HL-60 (cell line): ENCODE measurements around the gene STARD4.

ENCODE experiments used
- DNase-seq, 2 experiments: peaks; one replicate each; pipeline ENCODE4 v3.0.0-alpha.2; 2010 to 2020; ENCODE audit warnings: low read depth in 1 of 2, low spot score in 1 of 2
- H3K27ac ChIP-seq: fragments of 250-450 bp; sonication (Bioruptor Pico); replicated peaks from 2 replicates; pipeline ENCODE4 v1.5.1; 2020; ENCODE audit warnings: mild to moderate bottlenecking, moderate library complexity
- H3K27me3 ChIP-seq: fragments of 250-450 bp; sonication (Bioruptor Pico); 2 replicates; pipeline ENCODE4 v1.5.1; 2021; ENCODE audit warnings: mild to moderate bottlenecking, moderate library complexity; ENCODE audit not compliant: insufficient read depth, poor library complexity, severe bottlenecking
- H3K4me3 ChIP-seq: replicated peaks from 2 replicates; pipeline ENCODE4 v1.5.1; 2011; ENCODE audit warnings: mild to moderate bottlenecking, control low read depth, low read length; ENCODE audit not compliant: insufficient read depth
- GABPA ChIP-seq: IDR thresholded peaks from 2 replicates; pipeline ENCODE4 v1.6.1; 2012; ENCODE audit warnings: low read depth
- POLR2AphosphoS5 ChIP-seq: IDR thresholded peaks from 2 replicates; pipeline ENCODE4 v1.6.1; 2012; ENCODE audit warnings: low read depth
- SPI1 ChIP-seq: IDR thresholded peaks from 2 replicates; pipeline ENCODE4 v1.6.1; 2012; ENCODE audit warnings: low read depth, mild to moderate bottlenecking, borderline replicate concordance
- TF ChIP-seq, protein P1 (sequence below): IDR thresholded peaks from 2 replicates; pipeline ENCODE4 v1.6.1; 2012; ENCODE audit warnings: low read depth; ENCODE audit not compliant: insufficient replicate concordance
- TF ChIP-seq, protein P2 (sequence below): IDR thresholded peaks from one replicate; pipeline ENCODE4 v1.5.1; 2011; ENCODE audit warnings: low read length, control low read depth, inconsistent platforms; ENCODE audit not compliant: insufficient read depth

STARD4 gene

DNA sequence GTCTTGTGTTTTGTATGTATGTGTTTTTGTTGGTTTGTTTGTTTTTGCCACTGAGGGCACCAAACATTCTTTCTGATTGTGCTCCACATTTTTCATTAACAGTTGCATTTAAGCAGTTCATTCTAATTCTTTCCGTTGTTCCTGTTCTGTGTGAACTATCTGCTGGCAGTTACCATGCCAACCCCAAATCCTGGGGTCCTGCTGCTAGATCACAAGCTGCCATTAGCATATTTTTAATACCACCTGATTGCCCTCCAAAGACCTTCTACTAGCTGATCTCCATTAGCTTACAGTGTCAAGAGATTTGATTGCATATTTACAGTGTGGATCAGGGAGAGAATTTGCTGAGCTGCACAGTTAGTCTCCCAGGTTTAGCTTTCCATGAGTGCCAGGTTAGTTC lies 40.6 kb upstream of the STARD4 start:
- TF ChIP-seq POLR2AphosphoS5 = no peak
- no peak for TF ChIP-seq GABPA
- no peak for TF ChIP-seq SPI1
- TF ChIP-seq, protein P1, sequence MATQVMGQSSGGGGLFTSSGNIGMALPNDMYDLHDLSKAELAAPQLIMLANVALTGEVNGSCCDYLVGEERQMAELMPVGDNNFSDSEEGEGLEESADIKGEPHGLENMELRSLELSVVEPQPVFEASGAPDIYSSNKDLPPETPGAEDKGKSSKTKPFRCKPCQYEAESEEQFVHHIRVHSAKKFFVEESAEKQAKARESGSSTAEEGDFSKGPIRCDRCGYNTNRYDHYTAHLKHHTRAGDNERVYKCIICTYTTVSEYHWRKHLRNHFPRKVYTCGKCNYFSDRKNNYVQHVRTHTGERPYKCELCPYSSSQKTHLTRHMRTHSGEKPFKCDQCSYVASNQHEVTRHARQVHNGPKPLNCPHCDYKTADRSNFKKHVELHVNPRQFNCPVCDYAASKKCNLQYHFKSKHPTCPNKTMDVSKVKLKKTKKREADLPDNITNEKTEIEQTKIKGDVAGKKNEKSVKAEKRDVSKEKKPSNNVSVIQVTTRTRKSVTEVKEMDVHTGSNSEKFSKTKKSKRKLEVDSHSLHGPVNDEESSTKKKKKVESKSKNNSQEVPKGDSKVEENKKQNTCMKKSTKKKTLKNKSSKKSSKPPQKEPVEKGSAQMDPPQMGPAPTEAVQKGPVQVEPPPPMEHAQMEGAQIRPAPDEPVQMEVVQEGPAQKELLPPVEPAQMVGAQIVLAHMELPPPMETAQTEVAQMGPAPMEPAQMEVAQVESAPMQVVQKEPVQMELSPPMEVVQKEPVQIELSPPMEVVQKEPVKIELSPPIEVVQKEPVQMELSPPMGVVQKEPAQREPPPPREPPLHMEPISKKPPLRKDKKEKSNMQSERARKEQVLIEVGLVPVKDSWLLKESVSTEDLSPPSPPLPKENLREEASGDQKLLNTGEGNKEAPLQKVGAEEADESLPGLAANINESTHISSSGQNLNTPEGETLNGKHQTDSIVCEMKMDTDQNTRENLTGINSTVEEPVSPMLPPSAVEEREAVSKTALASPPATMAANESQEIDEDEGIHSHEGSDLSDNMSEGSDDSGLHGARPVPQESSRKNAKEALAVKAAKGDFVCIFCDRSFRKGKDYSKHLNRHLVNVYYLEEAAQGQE = no peak
- TF ChIP-seq, protein P2, sequence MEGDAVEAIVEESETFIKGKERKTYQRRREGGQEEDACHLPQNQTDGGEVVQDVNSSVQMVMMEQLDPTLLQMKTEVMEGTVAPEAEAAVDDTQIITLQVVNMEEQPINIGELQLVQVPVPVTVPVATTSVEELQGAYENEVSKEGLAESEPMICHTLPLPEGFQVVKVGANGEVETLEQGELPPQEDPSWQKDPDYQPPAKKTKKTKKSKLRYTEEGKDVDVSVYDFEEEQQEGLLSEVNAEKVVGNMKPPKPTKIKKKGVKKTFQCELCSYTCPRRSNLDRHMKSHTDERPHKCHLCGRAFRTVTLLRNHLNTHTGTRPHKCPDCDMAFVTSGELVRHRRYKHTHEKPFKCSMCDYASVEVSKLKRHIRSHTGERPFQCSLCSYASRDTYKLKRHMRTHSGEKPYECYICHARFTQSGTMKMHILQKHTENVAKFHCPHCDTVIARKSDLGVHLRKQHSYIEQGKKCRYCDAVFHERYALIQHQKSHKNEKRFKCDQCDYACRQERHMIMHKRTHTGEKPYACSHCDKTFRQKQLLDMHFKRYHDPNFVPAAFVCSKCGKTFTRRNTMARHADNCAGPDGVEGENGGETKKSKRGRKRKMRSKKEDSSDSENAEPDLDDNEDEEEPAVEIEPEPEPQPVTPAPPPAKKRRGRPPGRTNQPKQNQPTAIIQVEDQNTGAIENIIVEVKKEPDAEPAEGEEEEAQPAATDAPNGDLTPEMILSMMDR = no peak
- Histone ChIP-seq H3K27ac (no peak overlapping the region), H3K4me3 (no peak overlapping the region), H3K27me3 (no peaks in the 10 kb centered on the region)
- DNase-seq = no peak

DNA sequence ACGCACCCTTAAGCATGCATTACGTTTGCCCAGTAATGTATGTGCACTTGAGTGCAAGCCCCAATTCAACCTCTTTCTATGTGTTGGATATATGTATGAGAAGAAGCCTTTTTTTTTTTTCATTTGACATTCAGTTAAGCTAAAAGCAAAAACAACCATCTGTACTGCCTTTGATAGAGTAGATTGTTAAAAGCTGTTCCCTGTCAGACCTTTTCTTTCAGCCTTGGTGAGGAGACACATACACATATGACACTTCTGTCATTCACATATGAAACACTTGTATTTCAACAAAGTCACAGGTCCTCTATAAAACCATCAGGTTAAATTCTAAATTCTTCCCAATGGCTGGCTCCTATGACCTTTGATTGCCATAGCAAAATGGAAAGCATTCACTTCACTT lies 40.2 kb upstream of the STARD4 start:
- TF ChIP-seq, protein P1 = no peak
- TF ChIP-seq, protein P2 = no peak
- TF ChIP-seq SPI1 (no peak), POLR2AphosphoS5 (no peak), GABPA (no peak)

DNA sequence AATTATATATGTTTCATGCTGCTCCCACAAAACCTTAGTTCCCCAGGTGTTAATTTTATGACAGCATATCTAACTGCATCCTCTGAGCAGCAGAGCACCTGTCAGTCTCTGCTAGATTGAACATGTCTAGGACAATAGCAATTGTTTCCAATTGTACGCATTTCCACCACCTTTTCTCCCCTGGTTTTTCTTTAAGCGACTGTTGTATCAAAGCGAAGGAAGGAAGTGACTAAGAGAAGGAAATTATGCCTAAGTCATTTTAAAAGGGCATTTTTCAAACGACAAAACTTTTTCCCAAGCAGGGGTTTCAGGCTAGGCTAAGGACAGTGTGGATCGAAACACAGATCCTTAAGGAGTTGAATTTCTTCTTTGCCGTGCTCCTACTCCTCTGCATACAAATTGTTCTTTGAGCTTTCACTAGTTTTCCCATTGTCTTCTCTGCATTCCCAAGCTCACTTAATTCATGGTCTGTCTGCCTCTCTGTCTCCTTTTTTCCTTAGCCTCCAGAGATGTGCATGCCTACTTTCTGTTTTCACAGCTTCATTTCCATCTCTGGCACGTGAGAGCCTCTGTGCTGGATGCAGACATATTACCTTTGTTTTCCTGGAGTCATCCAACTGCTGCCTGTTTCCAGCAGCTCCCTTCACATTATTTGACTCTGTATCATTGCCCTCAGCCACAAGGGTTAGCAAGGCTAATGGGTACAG lies 39.4 kb upstream of the STARD4 start:
- TF ChIP-seq SPI1 (no peak), GABPA (no peak), POLR2AphosphoS5 (no peak)
- TF ChIP-seq, protein P2 = no peak
- TF ChIP-seq, protein P1 = no peak
- Histone ChIP-seq H3K4me3 (no peak overlapping the region), H3K27ac (no peak overlapping the region), H3K27me3 (no peaks in the 10 kb centered on the region)
- DNase-seq = no peak

More for the DNA sequence above, 40.2 kb upstream of the STARD4 start:
- DNase-seq = no peak
- no peak overlapping the region for H3K27ac ChIP-seq
- no peaks in the 10 kb centered on the region for H3K27me3 ChIP-seq
- H3K4me3 ChIP-seq = no peak overlapping the region
